PC-9 (cell line): Measurements from ENCODE around the gene ZNF407. TPM values are rescaled to one million over a fixed set of nuclear protein-coding genes. Genes with fewer than 3 reads are reported as not detected.
A peak's percentile ranks its signal among the peaks of the same experiment; 100 is the strongest.

Experiments used
- BruUV-seq: library from RNA; stranded (reverse); fragments of 400-500 nt; replicated peaks from 2 replicates; lab custom pipeline; 2021; lab: Mats Ljungman, UMichigan
- CTCF ChIA-PET: fragments of 300-600 bp; sonication (Branson Sonifier 250); formaldehyde crosslinking; loops from one replicate; lab custom pipeline; 2022; ENCODE audit warnings: antibody characterized with exemption; lab: Charles Lee
- POLR2A ChIA-PET: fragments of 300-600 bp; sonication (Branson Sonifier 250); formaldehyde crosslinking; loops from one replicate; lab custom pipeline; 2022; ENCODE audit warnings: antibody characterized with exemption; ENCODE audit not compliant: unreplicated experiment; lab: Charles Lee
- DNase-seq, 2 experiments: peaks; one replicate each; pipeline versions ENCODE4 v3.0.0 to v3.0.0-alpha.2; 2015 to 2022; ENCODE audit warnings: mixed read lengths in 1 of 2
- H2AFZ ChIP-seq: fragments of 200-600 bp; sonication (generic); 2 replicates; pipeline ENCODE4 v1.8.1; 2017; ENCODE audit warnings: antibody characterized with exemption
- H3F3A ChIP-seq: fragments of 200-600 bp; sonication (generic); 2 replicates; pipeline ENCODE4 v1.8.1; 2017; ENCODE audit warnings: antibody characterized with exemption, mild to moderate bottlenecking, low read depth; ENCODE audit not compliant: insufficient read depth
- H3K27ac ChIP-seq: fragments of 200-600 bp; sonication (generic); 2 replicates; pipeline ENCODE4 v1.6.1; 2016; ENCODE audit warnings: mixed run types
- H3K27me3 ChIP-seq: fragments of 200-600 bp; sonication (generic); 2 replicates; pipeline ENCODE4 v1.6.1; 2016; ENCODE audit warnings: low read depth, mixed run types; ENCODE audit not compliant: insufficient read depth
- H3K36me3 ChIP-seq: fragments of 200-600 bp; sonication (generic); 2 replicates; pipeline ENCODE4 v1.6.1; 2016; ENCODE audit warnings: low read depth, mixed run types
- H3K4me1 ChIP-seq: fragments of 200-600 bp; sonication (generic); replicated peaks from 2 replicates; pipeline ENCODE4 v1.6.1; 2016; ENCODE audit warnings: mixed run types; ENCODE audit not compliant: insufficient read depth
- H3K4me2 ChIP-seq: fragments of 200-600 bp; sonication (generic); 2 replicates; pipeline ENCODE4 v1.6.1; 2017; ENCODE audit warnings: mixed run types
- H3K4me3 ChIP-seq: fragments of 200-600 bp; sonication (generic); 2 replicates; pipeline ENCODE4 v1.6.1; 2016; ENCODE audit warnings: mixed run types
- H3K79me2 ChIP-seq: fragments of 200-600 bp; sonication (generic); 2 replicates; pipeline ENCODE4 v1.6.1; 2017; ENCODE audit warnings: low read depth, mixed run types
- H3K9me2 ChIP-seq: fragments of 200-600 bp; sonication (generic); 2 replicates; pipeline ENCODE4 v1.8.1; 2017; ENCODE audit warnings: mild to moderate bottlenecking; ENCODE audit not compliant: insufficient read depth
- H3K9me3 ChIP-seq: fragments of 200-600 bp; sonication (generic); 2 replicates; pipeline ENCODE4 v1.8.1; 2016; ENCODE audit warnings: low read depth; ENCODE audit not compliant: insufficient read depth
- H4K20me1 ChIP-seq: fragments of 200-600 bp; sonication (generic); 2 replicates; pipeline ENCODE4 v1.8.1; 2017; ENCODE audit not compliant: insufficient read depth
- EZH2 ChIP-seq: fragments of 200-600 bp; sonication (generic); IDR thresholded peaks from 2 replicates; pipeline ENCODE4 v1.8.0; 2017; ENCODE audit warnings: antibody characterized with exemption, low read depth
- intact Hi-C: fragments of 100-400 bp; cut with micrococcal nuclease; formaldehyde crosslinking; loops from one replicate; pipeline ENCODE4 v1.10.0; 2022; ENCODE audit not compliant: unreplicated experiment
- total RNA-seq: library from RNA; stranded (reverse); gene quantifications from 2 replicates; pipeline ENCODE4 v1.2.3, GENCODE V29; 2021
- TF ChIP-seq, protein P1 (sequence below): fragments of 200-600 bp; sonication (generic); conservative IDR thresholded peaks from 2 replicates; pipeline ENCODE4 v1.6.1; 2017; ENCODE audit warnings: mixed run types, antibody characterized with exemption, mild to moderate bottlenecking, moderate library complexity

The ZNF407 gene
- total RNA-seq, 1 experiment from 2014 or later: 13.4 TPM

DNA sequence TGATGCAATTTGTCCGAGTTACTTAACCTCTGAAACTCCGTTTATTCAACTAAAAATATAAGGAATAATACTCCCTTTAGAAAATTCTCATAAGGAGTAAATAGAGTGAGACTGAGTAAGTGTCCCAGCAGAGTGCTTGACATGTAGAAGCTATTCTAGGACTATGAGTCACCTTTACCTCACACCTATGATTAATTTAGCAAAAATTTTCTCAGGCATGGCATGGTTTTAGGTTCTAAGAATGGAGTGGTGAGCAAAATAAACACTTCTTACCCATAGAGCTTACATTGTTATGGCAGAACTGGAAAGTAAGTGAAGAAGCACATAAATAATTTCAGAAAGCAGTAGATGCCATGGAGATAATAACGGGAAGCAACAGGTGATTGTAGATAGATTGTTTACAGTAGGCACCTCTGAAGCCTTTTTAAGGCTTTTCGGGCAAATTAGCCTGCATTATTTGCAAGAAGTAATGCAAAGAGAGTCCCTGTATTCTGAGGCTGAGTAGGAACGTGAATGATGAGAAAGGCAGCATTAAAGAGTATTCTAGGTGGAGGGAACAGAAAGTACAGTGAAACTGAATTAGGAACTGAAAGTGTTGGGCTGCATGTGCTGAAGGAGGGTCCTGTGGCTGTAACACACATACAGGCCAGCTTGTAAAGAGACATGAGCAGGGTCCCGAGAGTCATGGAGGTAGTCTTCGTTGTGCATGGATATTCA lies 209.2 kb downstream of the ZNF407 start:
- no peaks in the 10 kb centered on the region for H3K9me2 ChIP-seq
- peaks cover 19% of the 10 kb centered on the region for H3F3A ChIP-seq
- no peaks in the 10 kb centered on the region for H3K9me3 ChIP-seq
- H3K4me1 ChIP-seq: peaks cover 22% of the 10 kb centered on the region
- DNase-seq: peak; percentile 16 to 98
- no peak for TF ChIP-seq EZH2
- TF ChIP-seq, protein P1, sequence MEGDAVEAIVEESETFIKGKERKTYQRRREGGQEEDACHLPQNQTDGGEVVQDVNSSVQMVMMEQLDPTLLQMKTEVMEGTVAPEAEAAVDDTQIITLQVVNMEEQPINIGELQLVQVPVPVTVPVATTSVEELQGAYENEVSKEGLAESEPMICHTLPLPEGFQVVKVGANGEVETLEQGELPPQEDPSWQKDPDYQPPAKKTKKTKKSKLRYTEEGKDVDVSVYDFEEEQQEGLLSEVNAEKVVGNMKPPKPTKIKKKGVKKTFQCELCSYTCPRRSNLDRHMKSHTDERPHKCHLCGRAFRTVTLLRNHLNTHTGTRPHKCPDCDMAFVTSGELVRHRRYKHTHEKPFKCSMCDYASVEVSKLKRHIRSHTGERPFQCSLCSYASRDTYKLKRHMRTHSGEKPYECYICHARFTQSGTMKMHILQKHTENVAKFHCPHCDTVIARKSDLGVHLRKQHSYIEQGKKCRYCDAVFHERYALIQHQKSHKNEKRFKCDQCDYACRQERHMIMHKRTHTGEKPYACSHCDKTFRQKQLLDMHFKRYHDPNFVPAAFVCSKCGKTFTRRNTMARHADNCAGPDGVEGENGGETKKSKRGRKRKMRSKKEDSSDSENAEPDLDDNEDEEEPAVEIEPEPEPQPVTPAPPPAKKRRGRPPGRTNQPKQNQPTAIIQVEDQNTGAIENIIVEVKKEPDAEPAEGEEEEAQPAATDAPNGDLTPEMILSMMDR: no peak
- no peaks in the 10 kb centered on the region for H3K79me2 ChIP-seq
- H3K27ac ChIP-seq: peak overlapping the region; percentile 81
- no peak overlapping the region for H2AFZ ChIP-seq
- CTCF ChIA-PET: no interaction called here
- BruUV-seq: no TSS peak
- intact Hi-C loops: loop anchor here (1.0 to 2.0 kb wide), 2 partner anchors 28 to 60 kb away; no protein-coding TSS in a partner anchor
- peak overlapping the region; percentile 10; the same call in 1 of the 2 replicates for H3K4me3 ChIP-seq
- POLR2A ChIA-PET: no interaction called here
- peak overlapping the region; percentile 67 for H3K4me2 ChIP-seq
- no peaks in the 10 kb centered on the region for H3K36me3 ChIP-seq
- no peaks in the 10 kb centered on the region for H4K20me1 ChIP-seq
- no peaks in the 10 kb centered on the region for H3K27me3 ChIP-seq

DNA sequence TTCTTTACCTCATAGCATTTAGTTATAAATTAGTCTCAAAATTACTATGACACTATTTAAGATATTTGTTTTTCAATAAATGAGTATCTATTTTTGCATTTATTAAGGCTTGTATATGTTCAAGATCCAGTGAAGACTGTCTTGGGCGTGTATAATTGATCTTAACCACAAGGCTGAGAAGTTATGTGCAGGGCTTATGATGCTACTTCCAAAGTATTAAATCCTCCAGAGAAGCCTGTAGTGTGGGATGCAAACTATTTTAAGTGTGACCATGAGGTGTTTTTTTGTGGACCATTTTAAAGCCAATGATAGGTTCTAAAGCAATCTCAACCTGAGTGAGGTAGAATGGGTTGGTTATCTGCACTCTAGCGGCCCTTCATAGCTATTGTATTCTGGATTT lies 219.9 kb downstream of the ZNF407 start:
- no peak overlapping the region for H3K27ac ChIP-seq
- H4K20me1 ChIP-seq: no peaks in the 10 kb centered on the region
- no peaks in the 10 kb centered on the region for H3K36me3 ChIP-seq
- H3K27me3 ChIP-seq: no peaks in the 10 kb centered on the region
- H3K79me2 ChIP-seq: no peaks in the 10 kb centered on the region
- H2AFZ ChIP-seq: no peak overlapping the region
- H3K9me2 ChIP-seq: no peaks in the 10 kb centered on the region
- H3K4me3 ChIP-seq: no peak overlapping the region
- H3K4me1 ChIP-seq: no peaks in the 10 kb centered on the region
- intact Hi-C loops: no loop called here
- DNase-seq: no peak
- CTCF ChIA-PET: no interaction called here
- no peaks in the 10 kb centered on the region for H3K9me3 ChIP-seq
- no peak for TF ChIP-seq EZH2
- TF ChIP-seq, protein P1: no peak
- no TSS peak for BruUV-seq
- H3K4me2 ChIP-seq: no peak overlapping the region
- no peaks in the 10 kb centered on the region for H3F3A ChIP-seq
- POLR2A ChIA-PET: no interaction called here

DNA sequence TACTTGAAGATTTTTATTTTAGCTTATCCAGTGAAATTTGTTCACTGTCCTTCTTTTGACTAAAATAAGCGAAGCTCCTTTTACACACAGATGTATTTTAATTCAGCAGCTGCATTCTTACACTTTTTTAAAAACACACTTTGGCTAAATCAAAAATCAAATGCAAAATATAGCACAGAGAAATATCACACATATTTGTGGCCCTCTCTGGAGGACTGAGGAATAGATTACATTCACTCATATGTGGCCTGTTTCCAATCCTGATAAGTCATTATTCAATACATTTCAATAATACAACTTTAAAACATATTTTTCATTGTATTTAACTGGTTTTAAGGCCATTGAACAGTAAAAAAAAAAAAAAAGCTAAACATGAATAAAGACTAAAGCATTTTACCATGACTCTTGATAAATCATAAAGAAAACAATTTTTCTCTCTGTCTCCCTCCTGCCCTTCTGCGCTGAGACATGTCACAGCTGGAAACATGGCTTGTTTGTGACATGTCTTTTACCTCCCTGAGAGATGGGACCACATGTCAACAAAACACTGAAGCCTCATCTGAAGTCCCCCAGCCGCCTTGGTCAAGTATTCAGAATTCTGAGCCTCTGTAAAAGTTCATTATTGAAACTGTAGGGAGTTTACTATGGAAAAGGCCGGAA lies 221.0 kb downstream of the ZNF407 start:
- TF ChIP-seq, protein P1: no peak
- no peak for TF ChIP-seq EZH2
- Histone ChIP-seq H3F3A (no peaks in the 10 kb centered on the region), H3K79me2 (no peaks in the 10 kb centered on the region), H3K9me2 (no peaks in the 10 kb centered on the region), H3K4me2 (no peak overlapping the region), H4K20me1 (no peaks in the 10 kb centered on the region), H3K9me3 (no peaks in the 10 kb centered on the region), H3K4me3 (no peak overlapping the region), H3K27me3 (no peaks in the 10 kb centered on the region), H2AFZ (no peak overlapping the region), H3K4me1 (no peaks in the 10 kb centered on the region), H3K36me3 (no peaks in the 10 kb centered on the region), H3K27ac (no peak overlapping the region)
- ChIA-PET CTCF (interaction anchor here (0.7 kb wide), 1 partner anchor 22 kb away, joined by 3 read pairs; no protein-coding TSS in a partner anchor), POLR2A (no interaction called here)
- intact Hi-C loops: no loop called here
- no peak for DNase-seq
- BruUV-seq: no TSS peak
